ENCODE measurements around the gene ELFN1.

The ELFN1 gene

DNA sequence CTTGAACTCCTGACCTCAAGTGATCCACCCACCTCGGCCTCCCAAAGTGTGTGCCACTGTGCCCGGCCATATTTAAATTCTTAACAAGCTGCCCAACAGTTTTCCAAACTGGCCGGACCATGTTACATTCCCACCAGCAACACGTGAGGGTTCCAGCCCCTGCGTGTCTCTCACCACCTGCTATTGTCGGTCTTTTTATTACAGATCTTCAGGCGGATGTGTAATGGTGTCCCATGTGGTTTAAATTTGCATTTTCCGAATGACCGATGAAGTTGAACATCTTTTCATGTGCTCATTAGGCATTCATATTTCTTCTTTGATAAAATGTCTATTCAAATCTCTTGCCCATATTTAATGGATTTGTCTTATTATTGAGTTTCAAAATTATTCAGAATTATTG is 11.5 kb downstream of the ELFN1 start:
- ATAC-seq (ENCODE audit: low read depth) (peak; percentile 59), DNase-seq (ENCODE audit: low spot score in 2 of 2) (no peak)
- Mint-ChIP-seq H3K27ac (no peak overlapping the region), H3K27me3 (peaks cover 6% of the 10 kb centered on the region), H3K4me1 (peaks cover 3% of the 10 kb centered on the region), H3K36me3 (peaks cover 7% of the 10 kb centered on the region), H3K9me3 (peaks cover 20% of the 10 kb centered on the region), H3K4me3 (no peak overlapping the region)

DNA sequence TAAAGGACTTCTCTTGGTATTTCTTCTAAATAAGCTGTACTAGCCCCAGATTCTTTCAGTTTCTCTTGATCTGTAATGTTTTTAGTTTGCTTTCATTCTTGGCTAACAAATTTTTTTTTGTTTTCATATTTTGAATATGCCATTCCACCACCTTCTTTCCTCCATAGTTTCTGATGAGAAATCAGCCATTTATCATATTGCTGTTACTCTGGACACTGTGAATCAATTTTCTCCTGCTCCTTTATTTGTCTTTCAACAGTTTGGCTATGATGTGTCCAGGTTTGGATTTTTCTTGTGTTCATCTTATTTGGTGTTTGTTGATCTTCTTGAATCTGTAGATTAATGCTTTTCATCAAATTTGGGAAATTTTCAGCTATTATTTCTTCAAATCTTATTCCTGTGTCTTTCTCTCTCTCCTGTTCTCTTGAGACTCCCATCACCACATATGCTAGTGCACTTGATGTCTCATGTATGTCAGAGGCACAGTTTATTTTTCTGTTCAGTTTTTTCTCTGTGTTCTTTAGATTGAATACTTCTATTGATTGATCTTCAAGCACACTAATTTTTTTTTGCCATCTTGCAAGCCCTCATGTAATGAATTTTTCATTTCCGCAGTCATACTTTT is 15.0 kb downstream of the ELFN1 start:
- DNase-seq (ENCODE audit: low spot score in 2 of 2) = no peak
- peaks cover 16% of the 10 kb centered on the region for H3K27me3 Mint-ChIP-seq
- H3K36me3 Mint-ChIP-seq = peaks cover 7% of the 10 kb centered on the region
- no peak overlapping the region for H3K27ac Mint-ChIP-seq
- no peak overlapping the region for H3K4me3 Mint-ChIP-seq
- peaks cover 3% of the 10 kb centered on the region for H3K4me1 Mint-ChIP-seq
- H3K9me3 Mint-ChIP-seq = peaks cover 26% of the 10 kb centered on the region
- ATAC-seq (ENCODE audit: low read depth) = no peak

DNA sequence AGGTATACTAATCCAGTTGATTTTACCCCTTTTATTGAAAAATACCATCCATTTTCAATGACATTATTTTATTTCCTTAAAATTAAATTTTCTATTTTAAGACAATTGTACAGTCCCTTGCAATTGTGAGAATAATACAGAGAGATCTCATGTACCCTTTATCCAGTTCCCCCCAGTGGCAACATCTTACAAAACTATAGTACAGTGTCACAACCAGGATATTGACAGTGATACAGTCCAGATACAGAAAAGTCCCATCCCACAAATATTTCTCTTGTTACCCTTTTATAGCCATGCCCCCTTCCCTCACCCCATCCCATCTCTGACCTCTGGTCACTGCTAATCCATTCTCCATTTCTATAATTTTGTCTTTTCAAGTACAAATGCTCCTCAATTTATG is 18.5 kb downstream of the ELFN1 start:
- peaks cover 22% of the 10 kb centered on the region for H3K27me3 Mint-ChIP-seq
- DNase-seq (ENCODE audit: low spot score in 2 of 2) (no peak), ATAC-seq (ENCODE audit: low read depth) (no peak)
- H3K9me3 Mint-ChIP-seq = peaks cover 19% of the 10 kb centered on the region
- no peaks in the 10 kb centered on the region for H3K4me1 Mint-ChIP-seq
- H3K27ac Mint-ChIP-seq = no peak overlapping the region
- H3K4me3 Mint-ChIP-seq = no peak overlapping the region
- H3K36me3 Mint-ChIP-seq = peaks cover 8% of the 10 kb centered on the region

DNA sequence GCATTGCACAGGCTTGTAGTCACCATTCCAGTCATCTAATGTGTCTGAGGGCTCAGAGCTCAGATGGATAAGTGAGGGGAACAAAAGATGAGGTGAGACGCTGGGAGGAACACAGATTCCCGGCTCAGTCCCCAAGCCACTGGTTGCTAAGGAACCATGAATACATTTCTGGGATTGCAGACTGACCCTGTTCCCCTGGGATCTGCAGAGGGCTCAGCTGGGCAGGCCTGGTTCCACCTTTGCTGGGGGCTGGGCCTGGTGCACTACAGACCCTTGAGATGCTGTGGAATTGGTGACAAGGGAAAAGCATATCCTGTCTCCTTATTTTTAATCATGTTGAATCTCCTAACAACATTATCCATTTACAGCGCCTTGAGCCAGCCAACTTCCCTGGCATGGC is 19.2 kb downstream of the ELFN1 start:
- H3K4me1 Mint-ChIP-seq = no peaks in the 10 kb centered on the region
- H3K4me3 Mint-ChIP-seq = no peak overlapping the region
- peaks cover 22% of the 10 kb centered on the region for H3K27me3 Mint-ChIP-seq
- DNase-seq (ENCODE audit: low spot score in 2 of 2) = no peak
- H3K27ac Mint-ChIP-seq = no peak overlapping the region
- no peak for ATAC-seq (ENCODE audit: low read depth)
- H3K36me3 Mint-ChIP-seq = peaks cover 8% of the 10 kb centered on the region
- H3K9me3 Mint-ChIP-seq = peaks cover 16% of the 10 kb centered on the region

GRCh38 chr7:1690359-1690958 is 20.4 kb downstream of the ELFN1 start:
- DNase-seq (ENCODE audit: low spot score in 2 of 2) (no peak), ATAC-seq (ENCODE audit: low read depth) (no peak)
- no peak overlapping the region for H3K27ac Mint-ChIP-seq
- peaks cover 20% of the 10 kb centered on the region for H3K27me3 Mint-ChIP-seq
- H3K9me3 Mint-ChIP-seq = peaks cover 9% of the 10 kb centered on the region
- H3K4me3 Mint-ChIP-seq = no peak overlapping the region
- peaks cover 3% of the 10 kb centered on the region for H3K36me3 Mint-ChIP-seq
- no peaks in the 10 kb centered on the region for H3K4me1 Mint-ChIP-seq

DNA sequence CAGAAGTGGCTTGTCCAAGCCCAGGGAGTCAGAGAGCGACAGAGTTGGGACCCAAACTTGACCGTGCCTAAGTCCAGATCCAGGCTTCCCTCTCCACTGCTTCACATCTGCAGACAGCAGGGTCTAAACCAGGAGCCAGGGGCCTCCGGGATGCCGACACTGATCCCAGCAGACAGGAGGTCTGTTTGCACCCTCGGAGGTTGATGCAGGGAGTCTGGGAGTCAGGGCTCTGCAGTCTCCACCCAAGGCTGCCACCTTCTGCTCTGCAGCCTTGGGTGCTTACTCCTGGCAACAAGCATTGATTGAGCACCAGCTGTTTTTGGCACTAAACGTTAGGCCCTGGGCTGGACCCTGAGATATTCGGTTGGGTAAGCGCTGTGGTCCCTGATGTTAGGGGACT is 21.0 kb downstream of the ELFN1 start:
- Mint-ChIP-seq H3K36me3 (peaks cover 3% of the 10 kb centered on the region), H3K27ac (no peak overlapping the region), H3K9me3 (peaks cover 9% of the 10 kb centered on the region), H3K27me3 (peaks cover 25% of the 10 kb centered on the region), H3K4me1 (no peaks in the 10 kb centered on the region), H3K4me3 (no peak overlapping the region)
- DNase-seq (ENCODE audit: low spot score in 2 of 2) = no peak
- no peak for ATAC-seq (ENCODE audit: low read depth)

DNA sequence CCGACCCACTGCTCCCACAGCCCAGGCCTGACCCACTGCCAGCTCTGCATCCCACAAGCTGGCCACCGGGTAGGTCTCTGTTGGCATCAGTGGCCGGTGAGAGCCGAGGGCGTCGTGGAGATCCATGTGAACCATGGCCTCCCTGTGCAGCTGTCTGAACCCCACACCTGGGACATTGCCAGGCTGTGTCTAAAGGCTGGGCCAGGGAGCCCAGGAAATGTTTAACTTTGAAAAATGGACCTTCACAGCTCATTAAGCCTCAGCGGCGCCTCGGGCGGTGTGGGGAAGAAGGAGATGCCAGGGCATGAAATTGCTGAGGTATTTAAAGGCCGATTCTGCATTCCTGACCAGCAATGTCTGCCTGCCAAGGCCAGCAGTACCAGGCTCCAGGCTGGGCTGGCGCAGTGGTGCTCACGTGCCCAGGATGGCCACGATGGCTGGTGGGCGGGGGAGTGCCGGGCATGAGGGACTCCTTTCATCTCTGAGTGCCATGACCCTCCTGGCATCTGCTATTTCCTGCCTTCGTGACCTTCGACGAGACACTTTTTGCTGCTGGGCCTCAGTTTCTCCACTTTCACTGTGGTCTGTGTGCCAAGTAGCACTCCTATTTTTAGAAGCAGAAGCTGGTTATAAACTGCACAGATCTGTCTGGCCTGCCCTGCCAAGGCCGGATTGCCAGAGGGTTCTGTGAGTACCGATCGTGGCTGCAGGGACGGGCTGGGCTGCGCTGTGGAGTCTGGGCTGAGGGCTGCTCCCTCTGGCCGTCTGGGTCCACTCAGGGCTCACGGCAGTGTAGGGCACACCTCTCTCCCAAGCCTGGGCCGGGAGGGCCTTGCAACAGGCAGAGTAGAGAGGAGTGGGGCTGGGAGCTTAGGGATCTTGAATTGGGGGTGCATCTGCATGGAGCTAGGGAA is 21.8 kb downstream of the ELFN1 start:
- no peak overlapping the region for H3K27ac Mint-ChIP-seq
- peaks cover 3% of the 10 kb centered on the region for H3K36me3 Mint-ChIP-seq
- no peak for DNase-seq (ENCODE audit: low spot score in 2 of 2)
- peaks cover 9% of the 10 kb centered on the region for H3K9me3 Mint-ChIP-seq
- H3K4me3 Mint-ChIP-seq = no peak overlapping the region
- no peaks in the 10 kb centered on the region for H3K4me1 Mint-ChIP-seq
- peaks cover 26% of the 10 kb centered on the region for H3K27me3 Mint-ChIP-seq
- ATAC-seq (ENCODE audit: low read depth) = no peak

DNA sequence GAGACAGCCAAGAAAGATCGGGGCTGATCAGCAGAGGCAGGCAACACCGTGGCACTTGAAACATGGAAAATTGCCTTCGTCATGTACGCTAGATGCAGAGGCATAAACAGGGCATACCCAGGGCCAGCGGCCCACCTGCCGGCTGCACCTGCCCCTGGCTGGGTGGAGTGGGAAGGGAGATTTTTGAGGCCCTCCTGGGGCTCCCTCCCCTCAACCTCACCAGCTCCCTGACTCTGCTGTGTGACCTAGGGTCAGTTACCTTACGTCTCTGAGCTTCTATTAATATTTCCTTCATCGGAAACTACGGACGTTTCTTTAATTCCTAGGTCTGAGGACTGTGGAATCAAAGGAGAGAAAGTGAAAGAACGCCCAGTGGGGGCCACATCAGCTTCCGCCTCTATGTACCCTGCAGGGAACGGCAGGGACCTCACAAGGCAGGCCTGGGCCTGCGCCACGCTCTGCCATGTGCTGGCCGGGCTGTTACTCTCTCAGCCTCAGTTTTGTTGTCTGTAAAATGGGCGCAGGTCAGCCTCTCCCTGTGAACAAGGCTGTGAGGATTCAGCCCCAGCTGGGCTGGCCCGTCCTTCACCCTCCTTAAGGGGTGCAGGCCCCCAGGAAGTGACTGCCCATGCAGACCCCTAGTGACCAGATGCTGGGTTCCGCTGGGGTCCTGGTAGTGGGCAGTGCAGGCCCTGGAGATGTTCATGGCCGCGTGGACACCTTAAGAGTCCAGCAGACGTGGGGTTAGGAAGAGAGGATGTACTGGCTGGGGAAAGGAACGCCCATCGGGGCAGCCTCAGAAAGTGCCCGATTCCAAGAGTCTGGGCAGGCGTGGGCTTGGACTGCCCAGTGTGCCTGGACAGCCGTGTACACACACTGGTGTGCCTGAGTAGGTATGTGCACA is 22.7 kb downstream of the ELFN1 start:
- no peak for DNase-seq (ENCODE audit: low spot score in 2 of 2)
- no peak overlapping the region for H3K27ac Mint-ChIP-seq

GRCh38 chr7:1693419-1693990 is 23.4 kb downstream of the ELFN1 start:
- H3K27me3 Mint-ChIP-seq = peaks cover 25% of the 10 kb centered on the region
- no peak overlapping the region for H3K27ac Mint-ChIP-seq
- H3K4me3 Mint-ChIP-seq = no peak overlapping the region
- no peak for DNase-seq (ENCODE audit: low spot score in 2 of 2)
- H3K9me3 Mint-ChIP-seq = peaks cover 9% of the 10 kb centered on the region
- no peaks in the 10 kb centered on the region for H3K4me1 Mint-ChIP-seq
- no peak for ATAC-seq (ENCODE audit: low read depth)
- H3K36me3 Mint-ChIP-seq = peaks cover 3% of the 10 kb centered on the region

More for the DNA sequence above, 22.7 kb downstream of the ELFN1 start:
- H3K4me1 Mint-ChIP-seq = no peaks in the 10 kb centered on the region
- H3K36me3 Mint-ChIP-seq = peaks cover 3% of the 10 kb centered on the region
- peaks cover 26% of the 10 kb centered on the region for H3K27me3 Mint-ChIP-seq
- no peak for ATAC-seq (ENCODE audit: low read depth)
- peaks cover 9% of the 10 kb centered on the region for H3K9me3 Mint-ChIP-seq
- no peak overlapping the region for H3K4me3 Mint-ChIP-seq

GRCh38 chr7:1693991-1694524 is 24.0 kb downstream of the ELFN1 start:
- DNase-seq (ENCODE audit: low spot score in 2 of 2) = no peak
- no peak overlapping the region for H3K27ac Mint-ChIP-seq

GRCh38 chr7:1694611-1695511 is 24.8 kb downstream of the ELFN1 start:
- DNase-seq (ENCODE audit: low spot score in 2 of 2) = no peak
- no peak overlapping the region for H3K27ac Mint-ChIP-seq
- ATAC-seq (ENCODE audit: low read depth) = no peak
- peaks cover 7% of the 10 kb centered on the region for H3K9me3 Mint-ChIP-seq
- H3K4me1 Mint-ChIP-seq = no peaks in the 10 kb centered on the region
- peaks cover 3% of the 10 kb centered on the region for H3K36me3 Mint-ChIP-seq
- H3K4me3 Mint-ChIP-seq = no peak overlapping the region
- H3K27me3 Mint-ChIP-seq = peaks cover 21% of the 10 kb centered on the region

More at GRCh38 chr7:1693991-1694524, 24.0 kb downstream of the ELFN1 start:
- Mint-ChIP-seq H3K27me3 (peaks cover 23% of the 10 kb centered on the region), H3K4me1 (no peaks in the 10 kb centered on the region), H3K36me3 (peaks cover 3% of the 10 kb centered on the region), H3K4me3 (no peak overlapping the region), H3K9me3 (peaks cover 7% of the 10 kb centered on the region)
- ATAC-seq (ENCODE audit: low read depth) = no peak

DNA sequence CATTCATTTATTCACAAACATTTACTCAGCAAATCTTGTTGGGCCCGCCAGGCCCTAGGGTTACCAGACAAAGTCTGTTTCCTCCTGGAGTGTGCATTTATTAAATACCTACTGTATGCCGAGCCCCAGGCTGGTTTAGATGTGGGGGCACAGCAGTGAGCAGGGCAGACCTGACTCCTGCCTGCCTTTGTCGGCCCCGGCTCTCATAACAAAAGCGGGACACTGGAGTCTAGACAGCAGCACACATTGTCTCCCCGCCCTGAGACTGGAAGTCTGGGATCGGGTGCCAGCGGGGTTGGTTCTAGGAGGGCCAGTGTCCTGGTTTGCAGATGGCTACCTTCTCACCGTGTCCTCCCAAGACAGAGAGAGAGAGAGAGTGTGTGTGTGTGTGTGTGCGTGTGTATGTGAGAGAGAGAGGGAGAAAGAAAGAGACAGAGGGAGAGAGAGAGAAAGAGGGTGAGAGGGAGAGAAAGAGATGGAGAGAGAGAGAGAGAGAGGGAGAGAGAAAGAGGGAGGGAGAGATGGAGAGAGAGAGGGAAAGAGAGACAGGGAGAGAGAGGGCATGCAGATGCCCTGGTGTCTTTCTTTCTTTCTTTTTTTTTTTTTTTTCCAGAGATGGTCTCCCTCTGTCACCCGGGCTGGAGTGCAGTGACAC is 25.9 kb downstream of the ELFN1 start:
- Mint-ChIP-seq H3K27ac (no peak overlapping the region), H3K4me3 (no peak overlapping the region), H3K4me1 (no peaks in the 10 kb centered on the region), H3K36me3 (no peaks in the 10 kb centered on the region), H3K27me3 (peaks cover 11% of the 10 kb centered on the region), H3K9me3 (peaks cover 3% of the 10 kb centered on the region)
- ATAC-seq (ENCODE audit: low read depth) (no peak), DNase-seq (ENCODE audit: low spot score in 2 of 2) (no peak)
